A549 (cell line): ENCODE data around the gene NDUFB2. TPM values are rescaled to one million over a fixed set of nuclear protein-coding genes. Genes with fewer than 3 reads are reported as not detected.
"Not testable (repeated sequence)": the region's sequence is repeated elsewhere in the genome, so short reads cannot be mapped to it uniquely, and the experiment has no call there.

Experiments used
- ATAC-seq, 2 experiments: fragments of 200-7000 bp in 1 of 2; fragments of >200 bp in 1 of 2; cut with Nextera tagmentation in 1 of 2; cut with Tn5 transposase in 1 of 2; 3 replicates each; pipeline versions ENCODE4 v1.8.0 to v1.9.1; 2018 to 2020; ENCODE audit warnings: mild to moderate bottlenecking in 1 of 2, moderate library complexity in 1 of 2
- CTCF ChIA-PET: fragments of 300-600 bp; sonication (Branson Sonifier 250); formaldehyde crosslinking; extraction: SDS; loops from one replicate; lab custom pipeline; 2021; ENCODE audit warnings: antibody characterized with exemption, inconsistent platforms; lab: Yijun Ruan, JAX
- POLR2A ChIA-PET: fragments of 350-600 bp; formaldehyde crosslinking; extraction: SDS; loops from one replicate; lab custom pipeline; 2021; ENCODE audit warnings: antibody characterized with exemption, inconsistent platforms; lab: Yijun Ruan, JAX
- DNase-seq, 2 experiments: peaks; one replicate each; pipeline versions ENCODE4 v3.0.0 to v3.0.0-alpha.2; 2011 to 2016; ENCODE audit warnings: low read depth in 1 of 2, low spot score in 1 of 2
- FAIRE-seq: peaks from 2 replicates; lab custom pipeline; 2011; peaks lifted over from hg19 to GRCh38; lab: Jason Lieb, UNC
- H3K27ac ChIP-seq, 2 experiments: fragments of >200 bp; sonication (Bioruptor Twin); formaldehyde crosslinking; 3 replicates each; pipeline ENCODE4 v1.5.1; 2016 to 2017
- H3K4me1 ChIP-seq: fragments of >200 bp; sonication (Bioruptor Twin); formaldehyde crosslinking; 3 replicates; pipeline ENCODE4 v1.6.1; 2016
- H3K4me2 ChIP-seq: fragments of >200 bp; sonication (Bioruptor Twin); formaldehyde crosslinking; 3 replicates; pipeline ENCODE4 v1.6.1; 2016
- H3K4me3 ChIP-seq: fragments of >200 bp; sonication (Bioruptor Twin); formaldehyde crosslinking; 3 replicates; pipeline ENCODE4 v1.5.1; 2016
- H3K9me3 ChIP-seq: fragments of >200 bp; sonication (Bioruptor Twin); formaldehyde crosslinking; 3 replicates; pipeline ENCODE4 v1.6.1; 2016
- ATOH8 ChIP-seq: fragments of 250-450 bp; sonication (Bioruptor Pico); IDR thresholded peaks from 2 replicates; pipeline ENCODE4 v1.5.0; 2020; ENCODE audit warnings: low read depth, mild to moderate bottlenecking, moderate library complexity
- BHLHE40 ChIP-seq: IDR thresholded peaks from 2 replicates; pipeline ENCODE4 v1.6.1; 2012; ENCODE audit warnings: low read depth, low read length, inconsistent platforms
- CHD4 ChIP-seq: fragments of 200-600 bp; sonication (generic); IDR thresholded peaks from 2 replicates; pipeline ENCODE4 v1.6.1; 2016; ENCODE audit warnings: antibody characterized with exemption, mild to moderate bottlenecking, borderline replicate concordance
- ELK1 ChIP-seq: fragments of 150-350 bp; IDR thresholded peaks from 2 replicates; pipeline ENCODE4 v1.6.1; 2014; ENCODE audit warnings: low read depth, mild to moderate bottlenecking, low read length
- FOXS1 ChIP-seq: fragments of 250-450 bp; sonication (Bioruptor Pico); IDR thresholded peaks from 2 replicates; pipeline ENCODE4 v1.5.0; 2020; ENCODE audit warnings: mild to moderate bottlenecking, moderate library complexity
- GATA3 ChIP-seq: IDR thresholded peaks from 2 replicates; pipeline ENCODE4 v1.6.1; 2012; ENCODE audit warnings: borderline replicate concordance
- HEYL ChIP-seq: fragments of 250-450 bp; sonication (Bioruptor Pico); IDR thresholded peaks from 2 replicates; pipeline ENCODE4 v1.8.0; 2021; ENCODE audit warnings: mild to moderate bottlenecking, moderate library complexity
- HOXB13 ChIP-seq: fragments of 250-450 bp; sonication (Bioruptor Pico); IDR thresholded peaks from 2 replicates; pipeline ENCODE4 v1.5.0; 2020; ENCODE audit warnings: low read depth, mild to moderate bottlenecking, moderate library complexity
- JUNB ChIP-seq: fragments of >200 bp; sonication (Bioruptor Twin); formaldehyde crosslinking; IDR thresholded peaks from 2 replicates; pipeline ENCODE4 v1.6.1; 2016
- KDM5A ChIP-seq: fragments of 200-600 bp; sonication (generic); IDR thresholded peaks from 2 replicates; pipeline ENCODE4 v1.6.1; 2016; ENCODE audit warnings: antibody characterized with exemption, mild to moderate bottlenecking
- NR3C1 ChIP-seq: fragments of >200 bp; sonication (Bioruptor Twin); formaldehyde crosslinking; IDR thresholded peaks from 3 replicates; pipeline ENCODE4 v1.6.1; 2017
- POLR2A ChIP-seq: IDR thresholded peaks from 2 replicates; pipeline ENCODE4 v1.6.1; 2012; ENCODE audit warnings: mild to moderate bottlenecking, low read length
- RAD21 ChIP-seq, 2 experiments: fragments of >200 bp in 1 of 2; sonication (Bioruptor Twin) in 1 of 2; formaldehyde crosslinking in 1 of 2; IDR thresholded peaks in 1 of 2; conservative IDR thresholded peaks in 1 of 2; 2 replicates in 1 of 2; 3 replicates in 1 of 2; pipeline ENCODE4 v1.6.1; 2012 to 2018; ENCODE audit warnings: inconsistent platforms in 1 of 2
- RARB ChIP-seq: fragments of 250-450 bp; sonication (Bioruptor Pico); IDR thresholded peaks from 2 replicates; pipeline ENCODE4 v1.8.0; 2021; ENCODE audit warnings: mild to moderate bottlenecking, moderate library complexity
- REST ChIP-seq: fragments of 200-600 bp; sonication (generic); IDR thresholded peaks from 2 replicates; pipeline ENCODE4 v1.6.1; 2016; ENCODE audit warnings: antibody characterized with exemption, mild to moderate bottlenecking, moderate library complexity
- RFX5 ChIP-seq: fragments of 450-650 bp; IDR thresholded peaks from 2 replicates; pipeline ENCODE4 v1.7.1; 2014; ENCODE audit warnings: antibody characterized with exemption, mild to moderate bottlenecking, moderate library complexity
- SREBF2 ChIP-seq: fragments of 450-650 bp; IDR thresholded peaks from 2 replicates; pipeline ENCODE4 v1.6.1; 2014; ENCODE audit warnings: mild to moderate bottlenecking, moderate library complexity
- ZNF302 ChIP-seq: fragments of 250-450 bp; sonication (Bioruptor Pico); IDR thresholded peaks from 2 replicates; pipeline ENCODE4 v1.9.0; 2021; ENCODE audit warnings: inconsistent platforms, mild to moderate bottlenecking, moderate library complexity
- WGBS: methylation state at CpG from one replicate; pipeline ENCODE4 v1.1.6; 2017; ENCODE audit errors: missing lambda C conversion rate; 5-methylcytosine and 5-hydroxymethylcytosine counted together
- polyA plus RNA-seq, 4 experiments: library from polyadenylated mRNA; depleted of rRNA in 3 of 4; stranded (reverse); fragments of >200 nt; fragmentation: RNase III in 1 of 4; extraction: RNeasy Plus Mini Kit Qiagen cat#74134 plus additional on column Dnase treatment in 1 of 4; gene quantifications; 2 replicates in 3 of 4; 3 replicates in 1 of 4; pipeline ENCODE4 v1.2.3, GENCODE V29; 2011 to 2017
- TF ChIP-seq, protein P1 (sequence below): fragments of >200 bp; sonication (Bioruptor Twin); formaldehyde crosslinking; IDR thresholded peaks from 3 replicates; pipeline ENCODE4 v1.6.1; 2016

NDUFB2 gene
- polyA plus RNA-seq, 2 of the 4 experiments (the other 2 are of a cell fraction): 370 to 381 TPM

DNA sequence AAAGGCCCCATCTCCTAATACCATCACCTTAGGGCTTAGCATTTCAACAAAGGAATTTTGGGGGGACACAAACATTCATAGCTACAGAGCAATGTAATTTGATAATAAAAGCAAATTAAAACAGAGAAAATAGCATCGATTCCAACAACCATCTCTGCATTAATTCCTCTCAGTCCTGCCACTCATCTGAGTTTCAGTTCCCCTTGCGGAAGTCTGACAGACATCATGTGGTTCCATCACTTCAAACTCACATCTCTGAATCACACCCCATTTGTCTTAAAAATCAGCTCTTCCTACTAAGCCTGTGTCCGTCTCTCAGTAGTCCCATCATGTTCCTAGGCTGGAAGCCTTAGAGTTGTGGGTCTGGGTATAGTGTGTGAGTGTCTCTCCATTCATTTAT, 20.2 kb upstream of the NDUFB2 start:
- Histone ChIP-seq H3K4me2 (no peak overlapping the region), H3K9me3 (no peaks in the 10 kb centered on the region), H3K4me3 (no peak overlapping the region), H3K27ac (no peak overlapping the region), H3K4me1 (peaks cover 15% of the 10 kb centered on the region; the same call in 1 of the 3 replicates)
- no peak for FAIRE-seq
- ChIA-PET CTCF (interaction anchor here (1.3 to 1.9 kb wide), 3 partner anchors 9 to 337 kb away, joined by 3 to 5 read pairs (median 4); no protein-coding TSS in a partner anchor), POLR2A (no interaction called here)
- TF ChIP-seq HOXB13 (CRISPR knock-in tag): no peak
- TF ChIP-seq ATOH8 (CRISPR knock-in tag): no peak
- TF ChIP-seq, protein P1, sequence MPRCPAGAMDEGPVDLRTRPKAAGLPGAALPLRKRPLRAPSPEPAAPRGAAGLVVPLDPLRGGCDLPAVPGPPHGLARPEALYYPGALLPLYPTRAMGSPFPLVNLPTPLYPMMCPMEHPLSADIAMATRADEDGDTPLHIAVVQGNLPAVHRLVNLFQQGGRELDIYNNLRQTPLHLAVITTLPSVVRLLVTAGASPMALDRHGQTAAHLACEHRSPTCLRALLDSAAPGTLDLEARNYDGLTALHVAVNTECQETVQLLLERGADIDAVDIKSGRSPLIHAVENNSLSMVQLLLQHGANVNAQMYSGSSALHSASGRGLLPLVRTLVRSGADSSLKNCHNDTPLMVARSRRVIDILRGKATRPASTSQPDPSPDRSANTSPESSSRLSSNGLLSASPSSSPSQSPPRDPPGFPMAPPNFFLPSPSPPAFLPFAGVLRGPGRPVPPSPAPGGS: no peak
- no peak for TF ChIP-seq HEYL (CRISPR knock-in tag)
- TF ChIP-seq KDM5A: no peak
- no peak for TF ChIP-seq FOXS1 (CRISPR knock-in tag)
- TF ChIP-seq SREBF2: no peak
- no peak for TF ChIP-seq REST
- no peak for TF ChIP-seq JUNB
- DNase-seq: no peak
- 94% methylated on average over 3 of the region's 3 CpGs for WGBS
- ATAC-seq: no peak

DNA sequence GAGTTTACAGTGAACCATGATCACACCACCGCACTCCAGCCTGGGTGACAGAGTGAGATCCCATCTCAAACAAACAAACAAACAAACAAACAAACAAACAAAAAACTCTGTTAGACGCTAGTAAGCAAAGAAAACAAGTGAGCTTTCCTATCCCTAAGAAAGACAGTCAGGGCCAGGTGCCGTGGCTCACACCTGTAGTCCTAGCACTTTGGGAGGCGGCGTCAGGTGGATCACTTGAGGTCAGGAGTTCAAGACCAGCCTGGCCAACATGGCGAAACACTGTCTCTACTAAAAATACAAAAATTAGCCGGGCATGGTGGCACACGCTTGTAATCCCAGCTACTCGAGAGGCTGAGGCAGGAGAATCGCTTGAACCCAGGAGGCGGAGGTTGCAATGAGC, 19.6 kb upstream of the NDUFB2 start:
- ATAC-seq, FAIRE-seq, H3K4me3 ChIP-seq, H3K27ac ChIP-seq, POLR2A ChIA-PET, DNase-seq, H3K4me2 ChIP-seq, H3K9me3 ChIP-seq: not testable (repeated sequence)
- CTCF ChIA-PET: interaction anchor here (1.9 kb wide), 1 partner anchor 8 kb away, joined by 4 read pairs; no protein-coding TSS in a partner anchor
- 94% methylated on average over 11 of the region's 11 CpGs for WGBS
- H3K4me1 ChIP-seq: peaks cover 15% of the 10 kb centered on the region; the same call in 1 of the 3 replicates

DNA sequence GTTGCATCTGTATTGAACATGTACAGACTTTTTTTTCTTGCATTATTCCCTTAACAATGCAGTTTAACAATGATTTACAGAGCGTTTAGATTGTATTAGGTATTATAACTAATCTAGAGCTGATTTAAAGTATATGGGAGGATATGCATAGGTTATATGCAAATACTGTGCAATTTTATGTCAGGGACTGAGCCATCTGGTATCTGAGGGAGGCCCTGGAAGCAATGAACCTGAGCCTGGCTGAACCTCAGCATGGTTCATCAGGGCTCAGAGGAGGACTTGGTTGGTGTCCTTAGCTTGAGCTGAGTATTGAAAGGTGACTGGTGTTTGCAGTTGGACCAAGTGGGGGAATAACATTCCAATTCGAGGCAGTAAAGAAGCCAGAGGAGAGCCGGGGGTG, 19.0 kb upstream of the NDUFB2 start:
- CTCF ChIA-PET: no interaction called here
- peaks cover 13% of the 10 kb centered on the region; the same call in 1 of the 3 replicates for H3K4me1 ChIP-seq
- no peak overlapping the region for H3K27ac ChIP-seq
- no peaks in the 10 kb centered on the region for H3K9me3 ChIP-seq
- no peak overlapping the region for H3K4me2 ChIP-seq
- WGBS: 86% methylated on average over 3 of the region's 3 CpGs
- POLR2A ChIA-PET: no interaction called here
- DNase-seq: no peak
- TF ChIP-seq GATA3 (no peak), KDM5A (no peak), RARB (CRISPR knock-in tag) (no peak), ELK1 (no peak), BHLHE40 (no peak), JUNB (no peak), ZNF302 (CRISPR knock-in tag) (no peak), CHD4 (no peak), RFX5 (no peak), POLR2A (no peak), NR3C1 (no peak), RAD21 (conservative IDR thresholded peaks at IDR 0.05 in 1 of 2, IDR thresholded peaks at IDR 0.05 in 1 of 2) (no peak)
- TF ChIP-seq, all 56 proteins: peak for 0
- H3K4me3 ChIP-seq: no peak overlapping the region
- FAIRE-seq: no peak
- ATAC-seq: no peak
